NCI-H2171 treated with DMSO at 0.1 percent for 48 hours (cell line): Measurements from ENCODE around the gene ORMDL1.
"Not testable (repeated sequence)": the region's sequence is repeated elsewhere in the genome, so short reads cannot be mapped to it uniquely, and the experiment has no call there.

ENCODE experiments used
- DNase-seq: peaks from one replicate; lab custom pipeline; 2025; lab: John Stamatoyannopoulos, UW

ORMDL1 gene

GRCh38 chr2:189770590-189771322, 13.4 kb downstream of the ORMDL1 start:
- DNase-seq, result no peak

DNA sequence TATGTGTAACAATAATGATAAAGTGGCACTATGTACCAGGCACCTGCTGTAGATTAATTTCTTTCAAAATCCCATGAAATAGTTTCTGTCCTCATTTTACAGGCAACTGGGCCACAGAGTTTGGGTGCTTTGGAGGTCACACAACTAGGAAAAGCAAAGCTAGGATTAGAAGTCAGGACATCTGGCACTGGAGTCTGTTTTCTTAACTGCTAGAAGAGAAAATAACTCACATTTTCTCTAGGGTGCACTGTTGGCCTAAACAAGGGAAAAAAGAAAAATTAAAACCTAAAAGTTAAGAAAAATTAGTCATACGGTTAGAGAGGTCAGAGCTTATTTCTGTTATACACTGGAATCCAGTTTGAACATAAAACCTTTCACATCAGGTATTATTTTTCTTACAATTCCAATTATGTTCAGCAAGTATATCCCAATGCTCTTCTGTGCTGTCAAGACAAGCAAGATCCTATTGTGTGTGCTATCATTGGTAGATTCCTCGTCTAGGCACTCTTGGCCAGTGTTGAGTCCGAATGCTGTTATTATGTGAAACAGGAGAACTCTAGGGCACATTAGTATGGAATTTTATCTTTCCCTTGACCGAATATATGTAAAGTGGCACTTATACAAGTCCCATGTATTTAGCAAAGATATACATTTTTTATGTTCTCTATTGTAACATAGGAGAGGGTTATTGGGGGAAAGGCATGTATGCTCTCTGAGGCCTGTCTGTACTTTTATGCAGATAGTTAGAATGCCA, 20.1 kb downstream of the ORMDL1 start:
- DNase-seq, result peak; percentile 34

GRCh38 chr2:189762551-189763298, 21.4 kb downstream of the ORMDL1 start, which contains the start of gene OSGEPL1:
TSS of gene OSGEPL1 (minus strand) at chr2:189762792. CDS start at chr2:189761640, 1,152 bp downstream.
- peak; percentile 98 for DNase-seq

DNA sequence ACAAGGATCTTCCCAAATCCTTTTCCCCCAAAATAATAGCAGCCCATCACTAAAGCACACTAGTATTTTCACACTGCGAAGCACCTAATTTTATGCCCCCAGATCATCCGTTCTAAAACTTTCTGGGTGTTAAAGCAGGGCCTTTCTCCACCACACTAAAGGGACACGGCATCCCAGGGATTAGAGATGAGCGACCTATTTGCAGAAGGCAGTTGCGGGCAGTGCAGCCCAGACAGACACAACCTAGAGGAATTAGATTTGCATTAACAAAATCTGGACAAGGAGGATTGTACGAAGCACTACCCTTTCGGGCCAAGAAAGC, 21.9 kb downstream of the ORMDL1 start:
- no peak for DNase-seq

DNA sequence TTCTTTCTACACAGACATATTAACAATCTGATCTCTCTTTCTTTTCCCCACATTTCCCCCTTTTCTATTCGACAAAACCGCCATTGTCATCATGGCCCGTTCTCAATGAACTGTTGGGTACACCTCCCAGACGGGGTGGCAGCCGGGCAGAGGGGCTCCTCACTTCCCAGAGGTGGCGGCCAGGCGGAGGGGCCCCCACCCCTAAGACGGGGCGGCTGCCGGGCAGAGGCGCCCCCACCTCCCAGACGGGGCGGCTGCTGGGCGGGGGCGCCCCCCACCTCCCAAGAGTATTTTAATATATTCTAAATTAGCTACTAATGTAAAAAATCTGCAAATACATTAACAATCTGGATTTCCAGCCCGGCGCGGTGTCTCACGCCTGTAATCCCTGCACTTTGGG, 24.0 kb downstream of the ORMDL1 start:
- DNase-seq, result not testable (repeated sequence)

DNA sequence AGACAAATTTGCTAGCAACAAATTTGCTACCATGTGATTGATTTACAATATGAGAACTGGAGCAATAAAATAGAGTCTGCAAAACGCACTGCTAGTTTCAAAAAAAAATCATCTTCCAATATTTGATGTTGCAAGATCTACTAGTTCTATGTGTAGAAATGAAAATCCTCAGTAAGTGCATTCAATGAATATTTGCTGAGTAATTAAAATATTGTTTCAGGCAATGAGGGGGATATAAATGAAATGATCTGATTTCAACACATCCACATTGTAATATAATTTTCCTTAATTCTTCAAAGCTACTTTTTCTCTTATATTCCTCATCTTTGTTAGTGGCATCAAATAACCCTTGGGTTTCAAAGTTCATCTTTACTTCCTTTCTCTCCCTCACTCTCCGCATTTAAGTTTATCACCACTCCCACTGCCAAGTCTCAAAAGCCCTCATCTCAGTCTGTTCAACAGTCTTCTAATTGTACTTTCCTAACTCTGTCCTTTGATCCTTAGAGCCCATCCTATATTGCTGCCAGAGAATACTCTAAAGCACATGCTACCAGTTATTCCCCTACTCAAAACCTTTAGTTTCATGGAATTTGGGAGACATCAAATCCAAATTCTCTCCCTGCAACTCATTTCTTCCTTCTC, 27.7 kb downstream of the ORMDL1 start:
- no peak for DNase-seq

DNA sequence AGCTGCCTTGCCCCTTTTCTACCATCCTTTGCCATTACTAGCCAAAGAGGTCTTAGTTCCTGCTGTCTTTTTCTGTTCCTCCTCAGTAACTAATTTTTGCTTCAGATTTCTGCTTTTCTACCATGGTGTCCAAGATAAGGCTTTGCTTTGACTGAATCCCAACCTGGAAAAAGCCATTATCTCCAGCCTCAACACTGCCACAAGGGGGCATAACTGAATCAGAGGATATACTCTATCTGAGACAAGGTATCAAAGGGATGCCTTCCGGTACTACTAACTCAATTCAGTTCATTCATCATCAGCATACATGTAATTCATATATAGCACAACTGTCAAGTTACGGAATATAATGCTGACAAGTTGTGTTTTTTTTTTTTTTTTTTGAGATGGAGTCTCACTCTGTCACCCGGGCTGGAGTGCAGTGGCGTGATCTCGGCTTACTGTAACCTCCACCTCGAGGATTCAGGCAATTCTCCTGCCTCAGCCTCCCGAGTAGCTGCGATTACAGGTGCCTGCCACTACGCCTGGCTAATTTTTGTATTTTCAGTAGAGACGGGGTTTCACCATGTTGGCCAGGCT, 33.0 kb downstream of the ORMDL1 start:
- peak; percentile 2 for DNase-seq

DNA sequence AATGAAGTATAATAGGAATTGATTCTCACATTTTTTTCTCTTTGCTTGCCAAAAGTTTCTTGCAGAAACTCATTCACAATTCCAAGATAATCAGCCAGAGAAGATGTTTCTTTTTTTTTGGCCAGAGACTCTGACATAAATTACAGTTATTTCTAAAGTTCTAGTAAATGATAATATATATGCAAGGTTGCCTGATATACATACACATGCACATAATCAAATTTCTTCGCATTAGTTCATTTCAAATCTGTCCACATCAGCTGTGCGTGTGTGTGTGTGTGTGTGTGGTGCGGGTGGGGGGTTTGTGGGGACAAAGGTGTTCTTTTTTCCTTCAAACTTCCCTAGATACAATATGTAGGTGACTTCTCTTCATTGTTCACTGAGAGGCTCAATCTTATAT, 54.7 kb downstream of the ORMDL1 start:
- DNase-seq, result no peak

DNA sequence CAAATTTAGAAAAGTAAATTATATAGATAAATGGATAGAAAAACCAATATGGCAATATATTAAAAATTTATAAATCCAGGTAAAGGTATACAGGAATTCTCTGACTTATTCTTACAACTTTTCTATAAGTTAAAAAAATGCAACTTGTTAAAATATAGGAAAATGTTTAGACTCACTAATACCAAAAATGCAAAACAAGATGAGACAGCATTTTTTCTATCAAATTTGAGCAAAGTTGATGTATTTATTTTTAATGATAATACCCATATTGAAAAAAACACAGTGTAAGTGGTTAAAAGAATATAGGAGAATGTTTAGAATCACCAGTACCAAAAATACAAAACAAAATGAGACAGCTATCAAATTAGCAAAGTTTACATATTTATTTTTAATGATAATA, 57.3 kb downstream of the ORMDL1 start:
- no peak for DNase-seq

DNA sequence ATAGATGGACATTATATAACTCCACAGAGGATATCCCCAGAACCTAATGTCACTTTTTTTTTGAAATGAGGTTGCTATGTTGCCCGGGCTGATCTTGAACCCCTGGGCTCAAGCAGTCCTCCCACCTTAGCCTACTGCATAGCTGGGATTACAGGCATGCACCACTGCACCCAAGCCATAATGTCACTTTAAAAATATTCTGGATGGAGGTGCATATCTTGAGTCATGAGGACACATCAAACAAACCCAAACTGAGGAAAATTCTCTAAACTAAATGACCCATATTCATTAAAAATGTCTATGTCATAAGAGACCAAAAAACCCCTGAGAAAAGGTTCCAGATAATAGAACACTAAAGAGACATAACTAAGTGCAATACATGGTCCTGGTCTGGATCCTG, 57.9 kb downstream of the ORMDL1 start:
- no peak for DNase-seq

GRCh38 chr2:189723192-189723591, 60.9 kb downstream of the ORMDL1 start:
- DNase-seq, result no peak
